NCI-H460 (cell line): ENCODE results near the gene ETS2. TPM values are rescaled to one million over a fixed set of nuclear protein-coding genes. Genes with fewer than 3 reads are reported as not detected.

ENCODE experiments used
- DNase-seq: peaks from one replicate; pipeline ENCODE4 v3.0.0-alpha.2; 2016; ENCODE audit warnings: low read depth; ENCODE audit errors: extremely low read depth
- total RNA-seq: library from RNA; depleted of rRNA; stranded (reverse); fragments of >200 nt; shearing (Covaris generic); gene quantifications from 2 replicates; pipeline ENCODE4 v1.2.3, GENCODE V29; 2014

Gene ETS2
- total RNA-seq, 1 experiment from 2014 or later = 7.2 TPM

DNA sequence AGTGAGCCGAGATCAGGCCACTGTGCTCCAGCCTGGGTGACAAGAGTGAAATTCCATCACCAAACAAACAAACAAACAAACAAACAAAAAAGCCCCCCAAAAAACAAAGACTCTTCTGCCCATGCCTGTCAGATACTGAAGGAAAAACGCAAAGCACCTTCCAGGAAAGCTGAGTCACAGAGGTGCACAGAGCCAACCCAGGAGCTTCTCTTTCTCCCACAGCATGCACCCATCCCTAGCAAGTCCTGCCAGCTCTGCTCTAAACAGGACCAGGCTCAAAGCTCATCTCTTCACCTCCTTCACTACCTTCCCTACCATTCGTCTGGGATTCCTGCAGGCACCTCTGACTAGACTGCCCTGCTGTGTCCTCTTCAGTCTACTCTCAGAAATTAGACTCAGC is 46.5 kb downstream of the ETS2 start:
- no peak for DNase-seq

DNA sequence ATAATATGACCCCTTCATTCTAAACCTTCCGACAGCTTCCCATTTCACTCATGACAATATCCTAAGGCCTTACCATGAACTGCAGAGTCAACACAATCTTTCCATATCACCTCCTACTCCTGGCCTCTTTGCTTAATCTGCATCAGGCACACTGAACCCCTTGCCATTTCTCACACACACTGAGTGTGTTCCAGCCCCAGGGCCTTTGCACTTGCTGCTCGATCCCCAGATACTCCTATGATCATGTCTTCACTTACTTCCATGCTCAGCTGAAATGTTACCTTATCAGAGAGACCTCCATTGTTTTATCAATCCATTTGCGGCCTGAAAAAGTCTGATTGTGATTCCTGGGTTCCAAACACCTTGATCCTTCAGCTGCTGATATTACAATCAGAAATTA is 47.0 kb downstream of the ETS2 start:
- DNase-seq = no peak

DNA sequence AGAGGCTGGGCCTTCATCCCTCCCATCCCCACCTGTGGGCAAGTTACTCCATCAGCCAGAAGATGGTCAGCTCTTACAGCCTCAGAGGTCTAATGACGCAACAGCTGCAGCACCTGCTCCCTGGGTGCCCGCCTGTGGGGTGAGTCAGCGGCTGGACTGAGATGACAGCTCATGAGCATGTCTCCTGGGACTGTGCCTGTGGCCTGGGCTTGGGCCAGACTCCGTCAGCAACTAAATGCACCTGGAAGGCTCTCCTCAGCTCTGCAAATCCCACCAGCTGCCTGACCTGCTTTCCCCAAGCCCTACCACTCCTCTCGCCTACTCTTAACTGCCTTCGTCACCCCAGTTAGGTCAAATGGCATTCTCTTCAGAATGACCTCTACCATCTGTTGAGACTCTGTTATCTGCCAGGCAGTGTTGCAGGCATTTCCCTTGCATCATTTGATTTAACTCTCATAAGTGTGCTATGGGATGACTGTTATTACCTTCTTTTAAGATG is 47.7 kb downstream of the ETS2 start:
- DNase-seq = no peak

- no peak for DNase-seq
These were observed 51.6 kb downstream of the ETS2 start for GRCh38 chr21:38857152-38857825.

- no peak for DNase-seq
These were observed 52.5 kb downstream of the ETS2 start for GRCh38 chr21:38858026-38858811.

DNA sequence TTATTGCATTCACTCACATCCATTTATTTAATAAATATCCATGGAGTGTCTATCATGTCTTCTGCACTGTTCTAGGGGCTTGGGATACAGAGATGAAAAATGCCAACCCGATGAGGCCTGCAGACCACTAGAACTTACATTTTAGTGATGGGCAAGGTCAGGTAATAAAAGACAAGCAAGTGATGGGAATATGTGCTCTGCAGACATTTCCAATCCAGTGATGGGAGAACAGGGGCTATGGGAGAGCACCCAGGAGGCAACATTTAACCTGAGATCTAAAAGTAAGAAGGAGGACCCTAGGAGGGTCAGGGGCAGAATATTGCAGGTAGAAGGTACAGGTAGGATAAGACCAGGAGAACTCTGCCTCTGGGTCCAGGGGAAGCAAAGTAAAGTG is 53.1 kb downstream of the ETS2 start:
- DNase-seq = no peak

- DNase-seq = no peak
These were observed 54.1 kb downstream of the ETS2 start for GRCh38 chr21:38859852-38860251.

- no peak for DNase-seq
These were observed 55.3 kb downstream of the ETS2 start for GRCh38 chr21:38861056-38861455.

DNA sequence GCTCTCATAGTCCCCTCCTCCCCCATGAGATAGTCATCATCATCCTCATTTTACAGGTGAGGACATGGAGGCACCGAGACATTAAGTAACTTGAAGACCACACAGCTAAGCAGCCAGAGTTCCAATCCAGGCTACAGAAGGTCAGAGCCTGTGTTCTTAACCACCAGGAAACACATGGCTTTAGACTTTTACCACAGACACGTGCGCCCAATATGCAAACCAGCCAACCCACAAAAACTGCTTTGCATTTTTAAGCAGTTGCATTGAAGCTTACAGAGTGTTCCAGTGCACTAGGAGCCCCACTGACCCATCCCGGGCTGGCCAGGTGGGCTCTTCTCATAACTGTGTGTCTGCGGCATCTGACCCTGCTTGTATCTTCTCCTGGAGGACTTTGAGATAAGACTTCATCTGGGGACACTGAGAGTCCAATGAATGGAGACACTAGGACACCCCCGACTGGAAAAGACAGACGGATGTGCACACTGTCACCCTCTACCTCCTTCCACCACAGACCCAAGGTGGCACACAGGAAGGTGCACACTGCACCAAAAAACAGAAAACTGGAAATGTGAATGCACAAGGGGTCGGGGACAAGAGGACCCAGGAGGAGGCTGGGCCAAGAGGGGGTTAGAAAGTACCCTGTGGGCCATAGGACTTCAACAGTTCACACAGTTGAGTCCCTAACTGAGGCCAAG is 56.4 kb downstream of the ETS2 start:
- DNase-seq = no peak

- no peak for DNase-seq
These were observed 57.6 kb downstream of the ETS2 start for GRCh38 chr21:38863291-38863690.

DNA sequence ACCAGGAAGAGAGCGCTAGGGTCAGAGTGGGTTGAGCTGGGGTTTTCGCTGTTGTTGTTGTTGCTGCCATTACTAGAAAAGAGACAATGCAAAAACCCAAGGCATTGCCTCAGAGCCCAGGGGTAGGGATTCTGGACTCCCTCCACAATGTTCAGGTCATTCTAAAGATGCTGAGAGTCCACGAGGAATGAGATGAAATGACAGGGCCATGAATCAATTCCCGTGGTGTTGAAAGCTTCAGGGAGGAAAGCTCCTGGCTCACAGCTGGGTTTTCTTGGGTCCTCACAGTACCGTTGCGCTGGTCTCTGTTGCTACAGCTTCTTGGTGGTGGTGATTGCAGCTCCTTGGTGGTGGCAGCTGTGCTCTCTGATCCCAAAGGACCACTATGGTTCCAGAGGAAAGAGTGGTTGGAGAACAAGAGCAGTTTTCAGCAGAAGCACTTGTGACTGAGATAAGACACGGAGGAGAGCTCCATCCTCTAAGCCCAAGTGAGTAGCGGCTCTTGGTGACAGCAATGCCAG is 58.2 kb downstream of the ETS2 start:
- no peak for DNase-seq

GRCh38 chr21:38864964-38865363 is 59.2 kb downstream of the ETS2 start:
- no peak for DNase-seq

DNA sequence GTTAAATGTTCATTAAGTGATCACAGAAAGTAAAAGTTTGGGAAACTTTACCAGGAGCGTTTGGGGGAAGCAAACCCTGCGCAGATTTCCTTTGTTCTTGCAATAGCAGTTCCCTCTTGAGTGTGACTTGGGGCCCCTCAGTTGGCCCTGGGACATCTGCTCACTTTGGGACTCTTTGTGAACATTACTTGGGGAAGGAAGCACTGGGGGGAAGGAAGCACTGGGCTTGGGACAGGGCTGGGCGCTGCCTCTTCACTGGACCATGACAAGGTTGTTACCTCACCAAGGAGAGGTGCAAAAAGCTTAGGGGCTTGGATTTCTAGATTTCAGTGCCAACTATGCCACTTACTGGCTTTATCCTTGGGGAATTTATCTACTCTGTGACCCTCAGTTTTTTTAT is 63.5 kb downstream of the ETS2 start:
- DNase-seq = no peak

- DNase-seq = no peak
These were observed 64.2 kb downstream of the ETS2 start for GRCh38 chr21:38869946-38870345.
